ENCODE data around the gene MRAP.

DNA sequence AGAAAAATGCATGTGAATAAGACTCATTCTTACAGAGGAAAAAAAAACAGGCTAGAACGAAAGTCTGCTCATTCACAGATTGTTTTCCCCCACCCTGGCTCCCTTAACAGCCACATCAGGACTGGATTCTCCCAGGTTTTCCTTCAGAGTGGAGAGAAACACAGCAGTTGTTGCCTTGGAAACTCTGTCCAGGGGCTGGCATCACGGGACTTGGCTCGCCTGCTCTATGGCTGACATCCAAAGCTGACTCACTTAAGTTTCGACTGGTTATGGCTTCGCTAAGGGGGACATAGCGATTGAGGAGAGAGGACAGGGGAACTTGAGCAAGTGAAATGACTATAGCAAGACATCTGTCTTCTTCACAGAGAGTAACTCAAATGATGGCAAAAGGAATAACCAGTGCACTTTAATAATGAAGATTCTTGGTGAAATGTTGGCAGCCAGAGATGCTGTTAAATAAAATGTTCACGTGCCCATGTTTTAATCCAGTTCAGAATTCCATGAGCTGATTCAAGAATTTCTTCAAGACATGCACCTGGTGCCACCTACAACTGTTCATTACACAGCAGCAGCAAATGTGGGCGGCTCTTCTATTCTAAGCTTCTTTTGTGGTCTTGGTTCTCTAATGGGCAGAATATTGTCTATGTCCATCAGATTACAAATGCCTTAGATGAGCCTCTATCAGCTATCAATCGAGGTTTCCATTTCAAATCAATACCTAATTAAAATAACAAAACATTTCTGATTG, 41.6 kb upstream of the MRAP start:
- TF ChIP-seq, protein P1, sequence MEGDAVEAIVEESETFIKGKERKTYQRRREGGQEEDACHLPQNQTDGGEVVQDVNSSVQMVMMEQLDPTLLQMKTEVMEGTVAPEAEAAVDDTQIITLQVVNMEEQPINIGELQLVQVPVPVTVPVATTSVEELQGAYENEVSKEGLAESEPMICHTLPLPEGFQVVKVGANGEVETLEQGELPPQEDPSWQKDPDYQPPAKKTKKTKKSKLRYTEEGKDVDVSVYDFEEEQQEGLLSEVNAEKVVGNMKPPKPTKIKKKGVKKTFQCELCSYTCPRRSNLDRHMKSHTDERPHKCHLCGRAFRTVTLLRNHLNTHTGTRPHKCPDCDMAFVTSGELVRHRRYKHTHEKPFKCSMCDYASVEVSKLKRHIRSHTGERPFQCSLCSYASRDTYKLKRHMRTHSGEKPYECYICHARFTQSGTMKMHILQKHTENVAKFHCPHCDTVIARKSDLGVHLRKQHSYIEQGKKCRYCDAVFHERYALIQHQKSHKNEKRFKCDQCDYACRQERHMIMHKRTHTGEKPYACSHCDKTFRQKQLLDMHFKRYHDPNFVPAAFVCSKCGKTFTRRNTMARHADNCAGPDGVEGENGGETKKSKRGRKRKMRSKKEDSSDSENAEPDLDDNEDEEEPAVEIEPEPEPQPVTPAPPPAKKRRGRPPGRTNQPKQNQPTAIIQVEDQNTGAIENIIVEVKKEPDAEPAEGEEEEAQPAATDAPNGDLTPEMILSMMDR (IDR thresholded peaks at IDR 0.05; ENCODE audit: low read depth, low read length) = no peak
- TF ChIP-seq POLR2A (IDR thresholded peaks at IDR 0.05; ENCODE audit: extremely low read depth, insufficient read length) = no peak
- no peak for TF ChIP-seq MYC (IDR thresholded peaks at IDR 0.05; ENCODE audit: low read depth, low read length)

Measured in NB4 (cell line).